HG03139 (cell line): ENCODE results near the gene CREB3.

ENCODE experiments used
- ATAC-seq: cut with Tn5 transposase; IDR thresholded peaks from one replicate; pipeline ENCODE4 v1.9.1; 2021; ENCODE audit not compliant: unreplicated experiment

CREB3 gene

GRCh38 chr9:35748242-35748857 lies 15.9 kb downstream of the CREB3 start:
- ATAC-seq: no peak

- ATAC-seq: peak; percentile 78
These were observed 16.5 kb downstream of the CREB3 start, which contains the start of the genes GBA2 and RGP1 for GRCh38 chr9:35748858-35749514. GBA2 (minus strand) TSS chr9:35749228; CDS start chr9:35748704, 524 bp downstream. RGP1 (plus strand) TSS chr9:35749287; CDS start chr9:35749756, 469 bp downstream.

DNA sequence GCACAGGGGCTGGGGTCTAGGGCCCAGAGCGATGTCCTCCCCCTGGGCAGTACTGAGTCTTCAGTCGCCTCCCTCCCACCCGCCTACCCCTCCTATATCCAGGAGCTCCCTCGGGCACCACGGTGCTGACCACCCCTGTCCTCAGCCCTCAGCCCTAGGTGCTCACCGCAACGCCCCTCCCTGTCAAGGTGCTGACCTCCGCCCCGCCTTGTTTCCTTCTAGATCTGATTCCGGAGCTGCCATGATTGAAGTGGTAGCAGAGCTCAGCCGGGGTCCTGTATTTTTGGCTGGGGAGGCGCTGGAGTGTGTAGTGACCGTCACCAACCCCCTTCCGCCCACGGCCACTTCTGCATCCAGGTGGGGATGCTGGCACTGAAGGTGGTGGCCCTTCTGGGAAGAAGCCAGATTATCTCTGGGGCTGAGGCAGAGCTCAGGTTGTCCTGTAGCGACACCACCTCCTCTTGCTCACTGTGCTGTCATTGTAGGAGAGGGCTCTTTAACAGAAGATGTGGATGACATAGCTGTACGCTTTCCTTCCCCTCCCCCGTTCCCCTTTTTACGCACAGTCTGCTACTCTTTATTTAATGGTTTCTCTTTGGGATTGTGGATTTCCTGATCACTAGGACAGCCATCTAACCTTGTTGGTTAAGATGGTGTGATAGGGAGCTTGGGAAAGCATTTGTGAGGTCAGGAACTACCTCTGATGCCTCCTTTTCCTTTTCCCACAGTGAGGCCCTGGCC lies 17.2 kb downstream of the CREB3 start:
- ATAC-seq: peak; percentile 19

DNA sequence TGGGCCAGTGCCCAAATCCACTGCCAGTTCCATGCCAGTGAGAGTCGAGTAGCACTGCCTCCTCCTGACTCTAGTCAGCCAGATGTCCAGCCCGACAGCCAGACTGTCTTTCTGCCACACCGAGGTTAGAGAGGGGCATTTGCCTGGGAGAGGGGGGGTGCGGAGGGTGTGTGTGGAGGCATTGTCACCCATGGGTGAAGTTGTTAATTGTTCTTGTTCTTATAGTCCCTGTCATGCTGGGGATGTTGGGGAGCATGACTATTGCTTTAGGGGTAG lies 17.7 kb downstream of the CREB3 start:
- no peak for ATAC-seq

- ATAC-seq: no peak
These were observed 21.0 kb downstream of the CREB3 start for GRCh38 chr9:35753466-35753865.

GRCh38 chr9:35754264-35754663 lies 21.8 kb downstream of the CREB3 start, which contains the start of gene MSMP:
MSMP (minus strand) TSS chr9:35754276; CDS start chr9:35754129, 147 bp downstream.
- ATAC-seq: no peak

DNA sequence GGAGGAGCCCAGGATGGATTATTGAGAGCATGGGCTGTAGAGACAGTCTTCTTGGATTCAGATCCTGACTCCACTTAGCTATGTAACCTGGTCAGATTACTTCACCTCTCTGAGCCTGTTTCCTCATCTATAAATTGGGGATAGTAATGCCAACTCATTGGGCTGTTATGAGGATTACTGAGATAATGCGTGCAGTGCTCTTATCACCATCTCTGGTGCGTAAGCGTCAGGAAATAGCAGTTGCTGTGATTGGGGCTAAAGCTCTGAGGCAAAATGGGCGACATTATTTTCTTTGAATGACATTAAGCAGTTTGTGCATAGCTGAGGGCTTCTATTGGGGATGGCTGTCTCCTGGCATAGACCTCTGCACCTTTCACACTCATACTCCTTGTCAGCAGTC lies 22.6 kb downstream of the CREB3 start:
- no peak for ATAC-seq

- peak; percentile 62 for ATAC-seq
These were observed 24.1 kb downstream of the CREB3 start for GRCh38 chr9:35756275-35757225.

DNA sequence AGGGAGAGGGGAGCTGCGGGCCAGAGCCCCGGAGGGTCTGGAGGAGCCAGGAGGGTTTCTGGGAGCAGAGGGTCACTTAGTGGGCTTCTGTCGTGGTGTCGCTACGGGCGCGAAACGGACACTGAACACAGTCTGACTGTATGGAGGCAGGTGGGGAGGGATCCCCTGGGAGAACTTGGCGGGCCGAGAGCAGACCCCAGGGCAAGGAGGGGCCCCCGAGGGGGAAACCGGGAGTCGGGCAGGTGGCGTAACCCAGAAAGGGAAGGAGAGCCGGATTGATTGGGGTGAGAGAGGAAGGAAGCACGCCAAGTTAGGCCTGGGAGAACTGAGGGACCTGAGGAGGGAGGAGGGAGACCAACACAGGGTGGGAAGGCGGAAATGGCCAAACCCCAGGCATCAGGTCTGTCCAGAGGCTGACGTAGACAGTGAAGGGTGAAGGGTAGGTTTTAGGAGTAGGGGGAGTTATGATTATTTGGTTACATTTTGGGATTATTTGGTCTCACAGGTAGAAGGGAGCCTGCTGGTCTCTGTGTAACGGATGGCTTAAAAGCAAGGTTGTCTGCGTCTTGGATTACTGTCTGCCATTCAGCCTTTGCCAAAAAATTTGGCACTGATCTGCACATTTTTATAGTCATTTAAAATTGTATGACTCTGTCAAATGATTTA lies 24.9 kb downstream of the CREB3 start:
- peak; percentile 30 for ATAC-seq

DNA sequence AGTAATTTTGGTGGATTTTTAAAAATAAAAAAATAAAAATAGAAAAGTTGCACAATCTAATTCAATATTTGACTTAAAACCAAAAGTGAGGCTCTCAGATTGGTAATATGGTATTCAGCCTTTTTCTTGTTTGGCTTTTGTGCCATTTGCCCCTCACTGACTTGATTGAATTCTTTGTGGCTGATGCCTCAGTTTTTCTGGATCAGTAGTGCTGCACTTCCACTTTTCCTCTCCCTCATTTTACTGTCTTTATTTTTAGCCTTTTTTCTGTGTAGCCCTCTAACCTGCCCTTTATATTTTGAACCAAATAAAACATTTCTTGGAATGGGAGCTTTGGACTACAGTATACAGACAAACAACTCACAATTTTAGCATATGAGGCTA lies 25.4 kb downstream of the CREB3 start:
- no peak for ATAC-seq

DNA sequence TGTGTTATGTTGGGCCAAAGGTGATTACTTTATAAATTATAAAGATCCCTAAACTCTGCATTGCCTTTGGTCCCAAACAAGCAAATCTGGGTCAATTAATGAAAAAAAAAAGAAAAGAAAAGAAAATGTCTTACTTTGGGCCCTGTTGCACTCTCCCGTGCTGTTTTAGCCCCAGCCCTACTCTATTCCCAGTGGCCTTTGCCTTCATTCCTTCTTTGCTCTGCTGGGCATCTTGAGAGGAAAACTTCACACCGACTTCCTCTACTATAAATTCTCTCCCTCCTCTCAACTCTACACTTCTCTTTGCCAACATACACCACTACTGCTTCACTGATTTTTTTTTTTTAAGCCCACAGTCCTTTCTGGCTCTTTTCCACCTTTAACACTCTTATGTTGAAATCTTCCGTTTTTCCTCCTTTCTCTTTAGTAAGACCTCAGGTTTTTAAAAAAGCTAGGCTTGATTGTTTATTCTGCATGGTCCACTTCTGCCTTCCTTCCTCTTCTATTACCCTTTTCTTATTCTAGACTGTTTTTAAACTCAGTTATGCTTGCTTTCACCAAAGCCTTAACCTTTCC lies 26.1 kb downstream of the CREB3 start:
- ATAC-seq: no peak

- ATAC-seq: no peak
These were observed 27.3 kb downstream of the CREB3 start for GRCh38 chr9:35759795-35760194.

DNA sequence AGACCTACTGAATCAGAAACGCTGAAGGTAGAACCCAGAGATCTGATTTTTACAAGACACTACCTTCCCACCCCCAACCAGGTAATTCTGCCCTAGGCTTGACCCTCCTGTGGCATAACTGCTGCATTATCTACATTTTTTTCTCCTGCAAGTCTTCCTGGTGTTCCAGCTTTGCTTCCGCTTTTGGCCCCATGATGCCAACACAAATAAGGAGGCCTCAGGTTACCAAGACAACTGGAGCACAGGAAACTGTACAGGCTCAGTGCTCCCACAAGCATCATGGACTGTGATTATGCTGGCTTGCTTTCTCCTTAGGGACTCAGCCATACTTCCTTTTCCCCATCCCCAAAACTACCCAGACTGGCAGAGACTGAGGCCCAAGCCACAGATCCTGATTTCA lies 28.2 kb downstream of the CREB3 start:
- ATAC-seq: no peak

DNA sequence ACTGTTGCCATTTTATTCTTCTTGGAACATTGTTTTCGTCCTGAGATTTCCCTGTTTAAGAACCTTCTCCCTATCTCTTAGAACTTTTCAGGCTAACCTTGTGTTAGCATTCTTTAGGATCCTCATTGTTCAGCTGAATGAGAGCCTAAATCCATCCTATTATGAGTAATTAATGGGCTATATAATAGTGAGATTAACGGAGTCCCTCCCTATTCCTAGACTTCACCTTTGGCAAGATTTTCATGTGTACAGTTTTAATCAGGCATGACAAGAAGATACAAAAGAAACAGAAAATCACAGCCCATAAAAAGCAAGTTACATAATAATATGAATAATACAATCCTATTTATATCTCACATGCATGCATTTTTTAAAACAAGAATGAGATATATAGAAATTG lies 30.7 kb downstream of the CREB3 start:
- ATAC-seq: no peak

- ATAC-seq: no peak
These were observed 31.3 kb downstream of the CREB3 start for GRCh38 chr9:35763803-35764202.

DNA sequence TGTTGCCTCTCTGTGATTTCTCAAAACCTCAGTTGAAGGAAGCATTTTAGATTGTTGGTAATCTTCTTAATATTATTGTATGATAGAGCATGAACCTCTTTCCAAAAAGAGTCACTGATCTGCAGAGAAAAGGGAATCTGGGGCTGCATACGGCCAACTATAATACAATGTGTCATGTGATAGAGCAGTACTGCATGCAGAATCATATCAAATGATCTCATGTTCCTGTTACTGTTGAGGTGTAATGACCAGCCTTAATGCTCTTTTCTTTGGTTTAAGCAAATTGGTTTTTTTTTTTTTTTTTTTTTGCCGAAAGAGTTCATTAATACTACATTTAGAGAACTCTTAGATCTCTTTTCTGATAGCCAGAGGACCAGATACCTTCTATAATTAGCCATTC lies 34.5 kb downstream of the CREB3 start:
- ATAC-seq: no peak

DNA sequence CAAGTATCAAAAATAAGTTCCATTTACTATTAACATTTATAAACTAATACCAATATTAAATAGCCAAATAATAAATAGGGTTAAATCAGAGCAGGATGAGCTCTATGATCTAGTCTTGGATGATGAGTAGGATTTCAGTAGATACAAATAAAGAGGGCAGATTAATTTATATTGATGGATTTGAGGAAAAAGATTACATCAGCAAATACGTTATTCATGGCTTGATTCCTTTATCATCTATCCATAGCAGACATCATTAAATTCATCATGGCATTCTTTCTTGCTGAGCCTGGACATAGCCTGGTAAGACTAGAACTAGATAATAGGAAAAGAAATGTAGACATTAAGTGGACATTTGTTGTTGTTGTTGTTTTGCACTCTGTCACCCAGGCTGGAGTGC lies 35.0 kb downstream of the CREB3 start:
- no peak for ATAC-seq

GRCh38 chr9:35769763-35770162 lies 37.3 kb downstream of the CREB3 start:
- ATAC-seq: no peak

DNA sequence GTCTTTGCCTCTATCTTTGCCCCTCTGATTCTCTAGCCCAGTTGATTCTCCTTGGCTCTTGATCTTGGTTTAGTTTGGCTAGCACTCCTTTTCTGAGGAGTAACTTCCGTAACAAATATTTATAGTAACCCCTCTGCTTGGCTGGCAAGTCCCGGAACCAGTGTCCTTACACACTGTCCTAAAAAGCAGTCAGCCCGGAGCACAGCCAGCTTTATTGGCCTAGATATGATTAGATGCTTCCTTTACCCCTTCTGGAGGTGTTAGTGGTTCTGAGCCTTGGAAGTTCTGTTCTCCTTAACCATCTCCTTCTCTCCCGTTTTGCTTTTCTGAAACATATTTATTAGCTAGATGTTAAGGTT lies 38.6 kb downstream of the CREB3 start:
- no peak for ATAC-seq

GRCh38 chr9:35771534-35771933 lies 39.1 kb downstream of the CREB3 start:
- no peak for ATAC-seq
